HG02943 (cell line): Measurements from ENCODE around the gene TMEM69.
"Not testable (repeated sequence)": the region's sequence is repeated elsewhere in the genome, so short reads cannot be mapped to it uniquely, and the experiment has no call there.

Source experiments
- ATAC-seq: cut with Tn5 transposase; IDR thresholded peaks from one replicate; pipeline ENCODE4 v1.9.1; 2021; ENCODE audit warnings: mild to moderate bottlenecking, low read depth, moderate library complexity; ENCODE audit not compliant: unreplicated experiment

The TMEM69 gene

DNA sequence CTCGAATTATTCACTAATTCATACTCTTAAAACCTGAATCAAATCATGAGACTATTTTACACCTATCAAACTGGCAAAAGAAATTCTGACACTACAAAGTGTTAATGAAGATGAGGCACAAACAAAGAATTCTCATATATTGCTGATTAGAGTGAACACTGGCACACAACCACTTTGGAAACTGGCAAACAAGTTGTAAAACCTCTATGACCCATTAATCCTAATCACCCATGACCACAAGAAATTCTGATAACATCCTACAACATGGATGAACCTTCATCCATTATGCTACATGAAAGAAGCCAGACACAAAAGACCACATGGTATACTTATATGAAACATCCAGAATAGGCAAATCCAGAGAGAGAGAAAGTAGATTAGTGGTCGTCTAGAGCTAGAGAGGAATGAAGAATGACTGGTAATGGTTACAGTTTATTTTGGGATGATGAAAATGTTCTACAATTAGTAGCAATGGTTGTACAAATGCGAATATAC is 10.2 kb upstream of the TMEM69 start:
- ATAC-seq, result no peak

DNA sequence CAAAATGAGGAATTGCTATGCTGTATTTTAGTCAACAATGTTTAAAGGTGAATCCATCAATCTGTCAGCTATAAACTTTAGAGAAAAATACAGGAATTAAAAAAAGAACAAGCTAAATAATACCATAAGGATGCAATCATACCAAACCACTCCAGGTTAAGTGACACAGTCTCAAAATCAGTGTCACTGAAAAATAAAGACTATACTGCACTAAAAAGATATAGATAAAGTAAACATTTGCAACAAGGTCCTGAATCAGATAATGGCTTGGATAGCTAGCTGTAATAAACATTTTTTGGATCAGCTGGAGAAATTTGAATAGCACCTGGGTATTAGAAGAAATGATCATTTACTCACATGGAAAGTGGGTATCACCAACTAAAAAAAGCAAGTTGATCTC is 9.5 kb upstream of the TMEM69 start:
- no peak for ATAC-seq

DNA sequence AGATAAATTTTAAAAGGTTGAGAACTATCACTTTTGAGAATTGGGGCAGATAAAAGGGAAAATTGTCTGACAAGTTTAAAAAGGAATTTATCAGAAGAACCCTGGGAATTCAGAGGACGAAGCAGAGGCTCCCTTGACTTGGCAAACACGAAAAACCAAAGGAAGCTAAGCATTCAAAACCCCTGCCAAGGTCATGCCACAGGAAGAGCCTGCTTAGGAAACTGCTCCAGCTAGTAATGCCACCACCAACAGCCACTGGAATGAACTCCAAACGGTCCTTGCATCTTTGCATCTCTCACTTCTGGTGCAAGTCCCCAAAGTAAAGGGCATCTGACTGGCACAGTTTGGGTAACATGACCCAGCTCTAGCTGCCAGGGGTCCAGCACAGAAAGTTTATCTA is 8.9 kb upstream of the TMEM69 start:
- ATAC-seq, result no peak

DNA sequence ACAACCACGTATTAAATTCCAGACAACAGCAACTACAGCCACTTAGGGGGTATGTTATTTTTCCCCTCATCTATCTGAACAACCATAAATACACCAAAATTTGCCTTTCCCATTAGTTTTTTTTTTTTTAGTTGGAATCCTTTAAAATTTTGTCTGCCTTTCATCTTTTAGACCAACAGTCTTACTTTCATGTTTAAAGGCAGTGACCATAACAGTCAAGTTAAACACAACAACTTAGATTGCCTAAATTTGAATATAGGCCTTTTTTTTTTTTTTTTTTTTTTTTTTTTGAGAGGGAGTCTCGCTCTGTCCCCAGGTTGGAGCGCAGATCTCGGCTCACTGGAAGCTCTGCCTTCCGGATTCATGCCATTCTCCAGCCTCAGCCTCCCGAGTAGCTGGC is 5.0 kb upstream of the TMEM69 start:
- ATAC-seq, result no peak

- ATAC-seq, result no peak
Measured at GRCh38 chr1:45684402-45684801, 3.6 kb upstream of the TMEM69 start.

GRCh38 chr1:45685308-45686014 is 2.5 kb upstream of the TMEM69 start:
- no peak for ATAC-seq

- ATAC-seq, result peak; percentile 6
Measured at GRCh38 chr1:45686015-45686287, 2.0 kb upstream of the TMEM69 start.

DNA sequence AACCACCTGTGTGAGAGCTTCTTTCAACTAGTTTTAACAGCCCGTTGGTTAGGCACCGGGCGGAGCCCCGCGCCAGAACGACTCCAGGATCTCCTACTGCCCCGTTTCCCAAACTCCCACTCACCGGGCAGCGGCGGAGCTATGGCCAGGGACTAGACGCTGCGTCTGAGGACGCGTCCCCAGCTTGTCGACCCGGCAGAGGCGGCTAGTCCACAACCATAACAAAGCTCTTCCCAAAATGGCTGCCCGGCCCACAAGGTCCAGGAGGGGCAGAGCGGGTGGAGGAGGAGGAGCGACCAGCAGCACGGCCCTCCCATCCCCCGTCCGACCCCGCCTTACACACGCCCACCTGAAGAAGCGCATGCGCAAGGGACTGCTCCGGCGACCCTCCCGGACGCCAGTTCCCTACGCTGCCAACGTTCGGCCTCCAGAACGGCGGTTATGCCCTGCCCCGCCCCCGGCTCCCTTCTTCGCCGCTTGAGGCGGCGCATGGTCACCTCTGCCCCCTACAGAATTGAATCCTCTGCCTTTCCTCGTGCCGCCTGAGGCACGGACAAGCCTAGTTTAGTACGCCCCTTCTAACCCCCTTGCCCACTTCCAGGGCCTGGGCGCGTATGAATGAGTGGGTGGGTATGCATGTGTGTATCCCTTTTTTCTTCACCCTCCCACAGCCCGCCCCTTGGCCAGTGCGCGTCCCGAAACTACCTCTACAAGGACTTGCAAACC is 1.5 kb upstream of the TMEM69 start, which contains the start of gene GPBP1L1:
Gene GPBP1L1 (minus strand): TSS at position 246 of the 726 bp plus-strand sequence. CDS start 27,446 bp downstream, outside the sequence.
- peak; percentile 65 for ATAC-seq

DNA sequence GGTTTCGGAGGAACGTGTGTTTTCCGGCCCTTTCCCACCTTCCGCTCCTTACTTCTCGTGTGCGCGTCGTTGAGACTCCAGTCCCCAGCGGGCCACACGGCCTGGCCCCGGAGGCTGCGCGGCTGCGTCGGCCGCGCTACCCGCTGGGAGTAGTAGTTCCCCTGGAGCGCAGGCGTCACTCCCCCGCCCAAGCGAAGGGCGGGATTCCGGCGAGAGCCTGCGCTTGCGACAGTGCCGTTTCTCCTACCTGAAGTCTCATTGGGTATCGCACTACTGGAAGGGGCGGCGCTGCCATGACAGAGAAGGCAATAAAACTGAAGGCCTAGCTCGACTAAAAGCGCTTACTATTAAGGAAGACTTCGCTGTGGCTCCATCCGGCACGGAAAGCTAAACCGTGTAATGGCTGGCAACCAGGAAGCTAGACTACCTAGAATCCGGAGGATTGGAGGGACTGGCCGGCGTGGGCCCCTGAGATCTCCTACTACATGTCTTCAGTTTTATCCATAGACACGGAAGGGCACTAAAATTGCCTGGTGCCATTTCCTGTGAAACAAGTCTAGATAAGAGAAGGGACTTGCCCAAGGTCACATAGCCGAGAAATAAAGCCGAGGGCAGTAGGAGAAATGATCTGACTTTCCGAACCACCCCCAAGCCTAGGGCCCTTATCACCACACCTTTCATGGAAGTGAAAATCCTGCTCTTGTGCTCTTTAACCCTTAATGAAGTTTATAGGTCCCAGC is 797 bp upstream of the TMEM69 start:
- ATAC-seq, result peak; percentile 74

DNA sequence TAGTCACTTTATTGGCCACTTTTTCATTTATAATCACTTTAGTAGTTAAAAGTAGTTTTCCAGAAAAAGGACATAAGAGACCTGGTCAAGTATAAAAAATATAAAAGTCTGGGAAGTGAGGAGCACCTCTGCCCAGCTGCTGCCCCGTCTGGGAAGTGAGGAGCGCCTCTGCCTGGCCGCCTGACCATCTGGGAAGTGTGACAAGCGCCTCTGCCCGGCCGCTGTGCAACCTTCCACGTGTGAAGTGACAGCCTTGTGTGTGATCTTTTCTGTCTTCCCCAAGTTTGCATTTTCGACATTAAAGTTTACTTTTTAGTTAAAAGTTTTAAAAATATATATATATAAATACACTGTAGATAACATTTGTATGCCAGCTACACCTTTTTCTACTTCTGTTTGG is 5.8 kb downstream of the TMEM69 start:
- not testable (repeated sequence) for ATAC-seq

- no peak for ATAC-seq
Measured at GRCh38 chr1:45694823-45695222, 6.8 kb downstream of the TMEM69 start.

- no peak for ATAC-seq
Measured at GRCh38 chr1:45704637-45705036, 16.7 kb downstream of the TMEM69 start.

DNA sequence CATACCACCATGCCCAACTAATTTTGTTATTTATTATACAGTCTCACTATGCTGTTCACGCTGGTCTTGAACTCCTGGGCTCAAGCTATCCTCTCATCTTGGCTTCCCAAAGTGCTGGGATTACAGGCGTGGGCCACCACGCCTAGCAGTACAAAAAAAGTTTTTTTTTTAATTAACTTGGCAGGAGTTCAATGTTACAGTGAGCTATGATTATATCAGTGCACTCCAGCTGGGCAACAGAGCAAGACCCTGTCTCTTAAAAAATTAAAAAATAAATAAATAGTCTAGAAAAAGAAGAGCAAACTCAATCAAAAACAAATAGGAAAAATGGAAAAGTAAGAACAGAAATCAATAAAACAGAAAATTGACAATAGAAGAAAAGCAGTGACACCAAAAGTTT is 25.7 kb downstream of the TMEM69 start:
- ATAC-seq, result no peak

DNA sequence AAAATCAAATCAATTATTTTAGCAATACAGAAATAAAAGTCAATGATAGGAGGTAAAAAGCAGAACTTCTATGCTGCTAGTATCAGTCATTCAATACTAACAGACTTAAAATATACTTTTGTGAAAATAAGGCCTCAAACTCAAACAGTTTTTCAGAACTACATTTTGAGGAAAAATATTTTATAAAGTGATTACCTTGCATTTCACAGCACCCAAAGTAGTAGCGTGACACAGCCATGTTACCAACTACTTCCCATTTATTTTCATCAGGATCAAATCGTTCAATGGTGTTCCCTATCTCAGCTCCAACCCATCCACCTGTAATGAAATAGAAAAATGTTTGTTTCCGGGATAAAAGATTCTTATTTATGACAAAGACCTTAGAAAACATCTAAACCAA is 28.7 kb downstream of the TMEM69 start:
- no peak for ATAC-seq

DNA sequence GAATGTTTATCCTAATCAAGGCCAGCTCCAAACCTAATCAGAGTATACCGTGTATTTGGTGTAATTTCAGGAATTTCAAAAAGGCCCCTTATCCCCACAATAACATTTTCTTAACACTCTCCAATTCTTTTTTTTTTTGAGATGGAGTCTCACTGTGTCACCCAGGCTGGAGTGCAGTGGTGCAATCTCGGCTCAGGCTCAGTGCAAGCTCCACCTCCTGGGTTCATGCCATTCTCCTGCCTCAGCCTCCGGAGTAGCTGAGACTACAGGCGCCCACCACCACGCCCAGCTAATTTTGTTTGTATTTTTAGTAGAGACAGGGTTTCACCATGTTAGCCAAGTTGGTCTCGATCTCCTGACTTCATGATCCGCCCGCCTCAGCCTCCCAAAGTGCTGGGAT is 29.4 kb downstream of the TMEM69 start:
- not testable (repeated sequence) for ATAC-seq

GRCh38 chr1:45718289-45718688 is 30.3 kb downstream of the TMEM69 start:
- ATAC-seq, result no peak

DNA sequence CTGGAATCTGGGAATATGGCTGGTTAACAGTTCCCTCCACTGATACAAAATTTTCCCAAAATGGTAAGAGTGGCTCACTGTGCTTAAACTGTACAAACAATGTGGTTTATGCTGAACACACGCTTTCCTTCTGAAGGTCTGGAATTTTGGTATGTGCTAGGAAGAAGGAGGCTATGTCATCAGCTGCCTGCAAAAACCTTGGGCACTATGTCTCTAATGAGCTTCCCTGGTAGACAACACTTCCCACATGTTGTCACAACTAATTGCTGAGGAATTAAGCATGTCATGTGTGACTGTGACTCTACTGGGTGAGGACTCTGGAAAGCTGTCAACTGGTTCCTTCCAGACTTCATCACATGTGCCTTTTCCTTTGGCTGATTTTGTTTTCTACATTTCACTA is 33.2 kb downstream of the TMEM69 start:
- ATAC-seq, result no peak

- no peak for ATAC-seq
Measured at GRCh38 chr1:45722809-45723208, 34.8 kb downstream of the TMEM69 start.

- ATAC-seq, result no peak
Measured at GRCh38 chr1:45723248-45723930, 35.4 kb downstream of the TMEM69 start.

DNA sequence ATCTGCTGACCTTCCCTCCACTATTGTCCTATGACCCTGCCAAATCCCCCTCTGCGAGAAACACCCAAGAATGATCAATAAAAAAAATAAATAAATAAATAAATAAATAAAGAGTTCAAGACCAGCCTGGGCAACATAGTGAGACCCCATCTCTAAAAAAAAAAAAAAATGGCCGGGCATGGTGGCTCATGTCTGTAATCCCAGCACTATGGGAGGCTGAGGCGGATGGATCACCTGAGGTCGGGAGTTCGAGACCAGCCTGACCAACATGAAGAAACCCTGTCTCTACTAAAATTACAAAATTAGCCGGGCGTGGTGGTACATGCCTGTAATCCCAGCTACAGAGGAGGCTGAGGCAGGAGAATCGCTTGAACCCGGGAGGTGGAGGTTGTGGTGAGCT is 38.0 kb downstream of the TMEM69 start:
- ATAC-seq, result not testable (repeated sequence)
